Measurements from ENCODE around the gene ECE1. TPM values are rescaled to one million over a fixed set of nuclear protein-coding genes. Genes with fewer than 3 reads are reported as not detected.
A peak's percentile ranks its signal among the peaks of the same experiment; 100 is the strongest.

ECE1 gene
- total and polyA plus RNA-seq, 2 of the 4 experiments (the other 2 are of a cell fraction), result 61.8 to 124 TPM

GRCh38 chr1:21278860-21279845 lies 11.1 kb downstream of the ECE1 start:
- no TSS peak for BruUV-seq (replicated peaks)
- DNase-seq, result peak; percentile 65

More at GRCh38 chr1:21278860-21279845, 11.1 kb downstream of the ECE1 start:
- peak overlapping the region; percentile 98 for H3K4ac ChIP-seq (ENCODE audit: low read depth, low read length)
- H2BK15ac ChIP-seq (ENCODE audit: low read depth, low read length), result peak overlapping the region; percentile 71; the same call in 2 of the 3 replicates
- peak overlapping the region; percentile 97 for H2AK9ac ChIP-seq (replicated peaks; ENCODE audit: low read depth, low read length, poor library complexity)
- peak overlapping the region; percentile 94 for H2BK120ac ChIP-seq (ENCODE audit: low read depth, low read length)
- peaks cover 26% of the 10 kb centered on the region for H3K4me1 ChIP-seq (ENCODE audit: control insufficient read depth, insufficient read depth, low read length)
- in situ Hi-C loops (cut with MboI; ENCODE audit: low sequenced_read_pairs) (no loop called here), intact Hi-C loops (cut with micrococcal nuclease) (no loop called here), dilution Hi-C loops (cut with HindIII; ENCODE audit: low sequenced_read_pairs, unreplicated experiment) (no loop called here)
- peak overlapping the region; percentile 84 for H3K23ac ChIP-seq (ENCODE audit: low read depth, low read length)
- no peaks in the 10 kb centered on the region for H3K27me3 ChIP-seq (ENCODE audit: control insufficient read depth, insufficient read depth, low read length)
- peak overlapping the region; percentile 63 for H2AFZ ChIP-seq (replicated peaks; ENCODE audit: low read length, poor library complexity)
- H3K56ac ChIP-seq (ENCODE audit: extremely low read depth, insufficient read depth, low read length), result peak overlapping the region; percentile 50
- peak overlapping the region; percentile 44 for H3K4me2 ChIP-seq (ENCODE audit: low read depth, low read length)
- H4K91ac ChIP-seq (ENCODE audit: insufficient read depth, low read depth, low read length), result peak overlapping the region; percentile 93
- H3K14ac ChIP-seq (replicated peaks; ENCODE audit: low read depth, low read length), result peak overlapping the region; percentile 39
- peak overlapping the region; percentile 76 to 84 for H4K8ac ChIP-seq (ENCODE audit: low read depth in 2 of 2, low read length in 2 of 2)
- H3K18ac ChIP-seq (ENCODE audit: low read depth, low read length), result peak overlapping the region; percentile 46
- peaks cover 30 to 73% of the 10 kb centered on the region in 2 experiments for H3K79me1 ChIP-seq (ENCODE audit: low read depth in 1 of 2, low read length in 2 of 2)
- H3K27ac ChIP-seq (ENCODE audit: insufficient read depth, low read length), result peak overlapping the region; percentile 59
- H2BK20ac ChIP-seq (ENCODE audit: low read depth, low read length), result peak overlapping the region; percentile 69
- H4K20me1 ChIP-seq (ENCODE audit: insufficient read depth, low read length), result no peaks in the 10 kb centered on the region
- H2AK5ac ChIP-seq (ENCODE audit: low read depth, low read length), result peak overlapping the region; percentile 96
- 49% methylated on average over 7 of the region's 28 CpGs; no CpG with 5 or more reads in 1 of the 2 experiments for WGBS, 2 experiments (ENCODE audit: extremely low coverage in 2 of 2, insufficient read length in 1 of 2)
- CTCF ChIA-PET, result interaction anchor here (0.8 to 3.9 kb wide), 3 partner anchors 9 to 89 kb away, joined by 3 to 40 read pairs (median 4); no protein-coding TSS in a partner anchor
- peaks cover 28% of the 10 kb centered on the region for H3K36me3 ChIP-seq (ENCODE audit: control insufficient read depth, insufficient read depth, low read length)
- POLR2A ChIA-PET (ENCODE audit: unreplicated experiment), result no interaction called here
- H3K9me1 ChIP-seq (ENCODE audit: insufficient read depth, low read length), result peaks cover 26% of the 10 kb centered on the region
- H2BK5ac ChIP-seq (ENCODE audit: low read depth, low read length, poor library complexity, severe bottlenecking), result peak overlapping the region; percentile 82
- H4K5ac ChIP-seq (ENCODE audit: low read depth, low read length), result peak overlapping the region; percentile 94
- TF ChIP-seq RFX5 (IDR thresholded peaks at IDR 0.05; ENCODE audit: low read depth, low read length) (no peak), FOS (IDR thresholded peaks at IDR 0.05; ENCODE audit: low read depth, low read length) (peak; percentile 2; the same call in 1 of the 2 replicates)
- no peak overlapping the region for H3K4me3 ChIP-seq (ENCODE audit: insufficient read depth, low read depth, low read length)
- ATAC-seq (ENCODE audit: low read depth), result peak; percentile 71
- H3K9me3 ChIP-seq (ENCODE audit: control insufficient read depth, insufficient read depth, low read length), result no peaks in the 10 kb centered on the region
- H3K9ac ChIP-seq (ENCODE audit: low read depth, low read length), result peak overlapping the region; percentile 23

Measured in IMR-90 (cell line).